Right renal cortex interstitium (tissue), 3 donors: ENCODE measurements around the gene SLC26A11. TPM values are rescaled to one million over a fixed set of nuclear protein-coding genes. Genes with fewer than 3 reads are reported as not detected.
"Not testable (repeated sequence)": the region's sequence is repeated elsewhere in the genome, so short reads cannot be mapped to it uniquely, and the experiment has no call there.

Experiments used
- DNase-seq, 3 donors: peaks; one replicate each; pipeline ENCODE4 v3.0.0-alpha.2; 2013; ENCODE audit warnings: low read depth in 3 of 3, low spot score in 2 of 3
- polyA plus RNA-seq, 3 donors: library from polyadenylated mRNA; unstranded; fragments of 120-200 nt; gene quantifications; one replicate each; pipeline ENCODE4 v1.2.1, GENCODE V29; 2013; ENCODE audit not compliant: insufficient read length in 3 of 3

Gene SLC26A11
- polyA plus RNA-seq, 3 donors, result 20.2 to 22.7 (median 22.4) TPM

DNA sequence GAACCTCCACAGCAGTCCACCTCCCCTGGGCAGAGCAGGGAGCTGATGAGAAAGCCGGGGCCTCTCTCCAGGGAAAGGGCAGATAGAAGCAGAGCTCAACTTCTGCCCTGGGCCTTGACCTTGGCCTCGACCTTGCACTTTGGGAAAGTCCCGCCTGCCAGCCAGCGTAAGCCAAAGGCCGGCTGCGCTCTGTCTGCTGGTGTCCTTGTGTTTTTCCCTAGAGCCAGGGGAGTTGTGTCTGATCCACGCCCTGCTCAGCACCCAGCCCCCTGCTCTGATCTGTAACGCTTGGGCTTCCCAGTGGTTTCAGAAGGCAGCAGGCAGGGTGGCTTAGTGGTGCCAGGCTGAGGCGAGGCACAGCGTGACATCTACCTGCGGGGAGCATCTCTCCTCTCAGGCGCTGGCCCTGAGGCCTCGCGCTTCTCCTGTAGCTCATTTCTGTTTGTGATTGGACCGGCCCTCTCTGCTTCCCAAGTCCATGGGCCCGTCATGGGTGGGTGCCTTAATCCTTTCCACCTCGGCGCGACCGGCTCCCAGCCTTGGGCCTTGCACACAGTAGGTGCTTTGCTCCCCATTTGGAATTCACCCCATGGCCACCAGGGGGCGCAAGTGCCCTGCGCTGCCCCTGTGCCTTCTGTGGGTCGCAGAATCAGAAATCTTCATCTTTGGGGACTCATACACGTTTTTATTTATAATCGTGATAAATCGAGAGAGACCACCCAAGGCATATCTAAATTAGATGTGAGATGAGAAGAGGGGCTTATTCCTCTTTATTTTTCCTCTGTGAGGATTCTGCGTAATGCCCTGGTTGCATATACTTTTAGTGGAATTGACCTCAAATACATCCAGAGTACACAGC, 24.3 kb upstream of the SLC26A11 start:
- DNase-seq, result no peak

DNA sequence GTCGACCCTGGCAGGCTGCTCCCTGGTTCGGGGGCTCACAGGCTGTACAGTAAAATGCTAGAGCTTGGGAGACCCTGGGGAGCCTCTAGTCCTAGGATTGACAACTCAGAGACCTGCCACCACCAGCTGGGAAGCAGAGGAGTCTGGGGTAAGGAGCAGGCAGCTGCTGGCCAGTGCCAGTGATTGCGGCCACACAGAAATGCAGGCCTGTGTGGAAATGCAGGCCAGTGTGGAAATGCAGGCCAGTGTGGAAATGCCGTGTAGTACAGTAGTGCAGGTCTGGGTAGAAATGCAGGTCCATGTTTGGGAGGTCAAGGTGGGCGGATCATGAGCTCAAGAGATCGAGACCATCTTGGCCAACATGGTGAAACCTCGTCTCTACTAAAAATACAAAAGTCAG, 23.6 kb upstream of the SLC26A11 start:
- DNase-seq, result no peak

DNA sequence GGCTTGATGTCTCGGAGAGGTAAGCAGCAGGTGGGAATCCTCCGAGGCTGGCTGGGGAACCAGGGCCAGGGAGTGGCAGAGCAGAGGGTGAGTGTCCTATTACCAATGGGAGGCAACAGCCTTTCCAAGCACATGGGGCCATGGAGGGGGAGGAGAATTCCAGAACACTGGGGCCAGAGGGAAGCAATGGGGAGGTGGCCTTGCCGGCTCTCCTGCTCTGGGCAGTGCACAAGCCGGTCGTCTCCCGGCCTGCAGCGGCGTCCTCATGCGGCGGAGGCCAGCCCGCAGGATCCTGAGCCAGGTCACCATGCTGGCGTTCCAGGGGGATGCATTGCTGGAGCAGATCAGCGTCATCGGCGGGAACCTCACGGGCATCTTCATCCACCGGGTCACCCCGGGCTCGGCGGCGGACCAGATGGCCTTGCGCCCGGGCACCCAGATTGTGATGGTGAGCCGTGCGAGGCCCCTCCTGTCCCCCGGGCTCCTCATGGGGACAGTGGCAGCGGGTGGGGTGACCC, 22.0 kb upstream of the SLC26A11 start:
- DNase-seq, result no peak

DNA sequence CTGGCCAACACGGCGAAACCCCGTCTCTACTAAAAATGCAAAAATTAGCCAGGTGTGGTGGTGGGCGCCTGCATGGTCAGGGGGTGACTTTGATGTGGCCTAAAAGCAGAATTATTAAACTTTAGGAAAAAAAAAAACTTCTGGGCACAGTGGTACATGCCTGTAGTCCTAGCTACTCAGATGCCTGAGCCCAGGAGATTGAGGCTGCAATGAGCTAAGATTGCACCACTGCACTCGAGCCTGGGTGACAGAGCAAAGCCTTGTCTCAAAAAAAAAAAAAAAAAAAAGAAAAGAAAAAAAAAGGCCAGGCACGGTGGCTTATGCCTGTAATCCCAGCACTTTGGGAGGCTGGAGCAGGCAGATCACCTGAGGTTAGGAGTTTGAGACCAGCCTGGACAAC, 20.9 kb upstream of the SLC26A11 start:
- not testable (repeated sequence) for DNase-seq

DNA sequence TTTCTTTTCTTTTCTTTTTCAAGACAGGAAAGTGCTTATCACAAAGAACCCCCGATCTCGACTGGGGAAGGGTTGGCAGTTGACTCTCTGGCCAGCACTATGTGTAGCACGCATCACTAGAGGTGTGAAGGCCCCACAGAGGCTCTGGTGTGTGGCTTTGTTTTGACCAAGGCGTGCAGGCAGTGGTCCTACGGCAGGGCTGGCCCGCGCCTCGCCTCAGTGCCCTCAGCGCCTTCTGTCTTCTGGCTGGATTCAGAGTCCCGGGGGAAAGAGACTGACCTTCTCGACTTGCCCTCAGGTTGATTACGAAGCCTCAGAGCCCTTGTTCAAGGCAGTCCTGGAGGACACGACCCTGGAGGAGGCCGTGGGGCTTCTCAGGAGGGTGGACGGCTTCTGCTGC, 18.8 kb upstream of the SLC26A11 start:
- no peak for DNase-seq

DNA sequence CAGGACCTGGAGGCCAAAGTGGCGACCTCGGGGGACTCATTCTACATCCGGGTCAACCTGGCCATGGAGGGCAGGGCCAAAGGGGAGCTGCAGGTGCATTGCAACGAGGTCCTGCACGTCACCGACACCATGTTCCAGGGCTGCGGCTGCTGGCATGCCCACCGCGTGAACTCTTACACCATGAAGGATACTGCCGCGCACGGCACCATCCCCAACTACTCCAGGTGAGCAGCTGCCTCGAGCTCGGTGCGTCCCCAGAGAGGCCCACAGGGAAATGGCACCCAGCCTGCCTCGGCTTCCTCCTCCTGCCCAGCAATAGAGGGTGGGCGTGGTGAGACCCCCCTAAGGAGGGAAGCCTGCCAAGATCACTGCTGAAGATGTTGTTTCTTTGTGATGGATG, 18.0 kb upstream of the SLC26A11 start:
- no peak for DNase-seq

DNA sequence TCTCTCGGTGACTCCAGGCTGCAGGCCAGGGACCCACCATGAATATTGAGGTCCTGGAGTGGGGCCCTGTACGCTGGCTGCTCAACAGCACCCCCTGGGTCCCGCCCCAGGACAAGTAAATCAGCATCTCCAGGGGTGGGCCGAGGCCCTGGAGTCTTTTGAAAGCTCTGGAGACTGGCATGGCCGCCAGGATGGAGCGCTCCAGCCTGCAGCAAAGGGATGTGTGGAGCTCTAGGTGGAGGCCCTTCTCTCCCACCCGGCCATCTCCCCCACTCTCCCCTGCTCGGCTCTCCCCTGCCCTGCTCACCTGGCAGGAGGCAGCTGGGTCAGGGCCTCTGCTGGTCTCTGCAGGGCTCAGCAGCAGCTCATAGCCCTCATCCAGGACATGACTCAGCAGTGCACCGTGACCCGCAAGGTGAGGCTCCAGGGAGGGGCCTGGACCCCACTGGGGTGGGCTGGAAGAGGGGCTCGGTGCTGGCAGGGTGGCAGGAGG, 16.7 kb upstream of the SLC26A11 start:
- DNase-seq, result no peak

DNA sequence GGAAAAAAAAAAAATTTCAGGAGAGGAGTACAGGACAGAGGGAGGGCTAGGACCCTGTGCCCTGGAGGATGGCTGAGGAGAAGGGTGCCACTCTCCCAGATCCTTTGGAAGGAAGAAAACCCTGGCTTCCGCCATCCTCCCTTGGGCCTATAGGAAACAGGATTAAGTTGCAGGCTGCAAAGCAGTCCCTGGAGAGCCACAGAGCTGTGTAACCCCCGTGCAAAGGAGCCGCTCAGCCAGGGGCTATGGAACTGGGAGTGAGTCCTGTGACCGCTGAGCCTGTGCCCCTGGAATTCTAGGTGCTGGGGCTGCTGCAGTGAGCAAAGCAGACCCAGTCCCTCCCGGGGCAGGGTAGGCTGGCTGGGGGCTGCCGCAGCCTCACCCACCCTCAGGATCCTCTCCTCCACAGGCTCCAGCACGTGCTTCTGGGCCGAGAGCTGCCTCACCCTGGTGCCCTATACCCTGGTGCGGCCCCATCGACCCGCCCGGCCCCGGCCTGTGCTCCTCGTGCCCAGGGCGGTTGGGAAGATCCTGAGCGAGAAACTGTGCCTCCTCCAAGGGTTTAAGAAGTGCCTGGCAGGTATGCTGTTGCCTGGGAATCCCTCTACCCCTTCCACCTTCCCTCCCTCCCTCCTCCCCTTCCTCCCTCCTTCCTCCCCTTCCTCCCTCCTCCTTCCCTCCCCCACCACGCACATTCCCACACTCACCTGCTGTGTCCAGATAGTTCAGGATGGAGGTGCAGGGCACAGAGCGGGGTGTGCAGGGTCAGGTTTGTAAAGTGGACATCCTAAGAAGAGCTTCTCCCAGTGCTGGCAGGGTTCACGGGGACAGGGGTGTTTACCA, 15.4 kb upstream of the SLC26A11 start:
- no peak for DNase-seq

DNA sequence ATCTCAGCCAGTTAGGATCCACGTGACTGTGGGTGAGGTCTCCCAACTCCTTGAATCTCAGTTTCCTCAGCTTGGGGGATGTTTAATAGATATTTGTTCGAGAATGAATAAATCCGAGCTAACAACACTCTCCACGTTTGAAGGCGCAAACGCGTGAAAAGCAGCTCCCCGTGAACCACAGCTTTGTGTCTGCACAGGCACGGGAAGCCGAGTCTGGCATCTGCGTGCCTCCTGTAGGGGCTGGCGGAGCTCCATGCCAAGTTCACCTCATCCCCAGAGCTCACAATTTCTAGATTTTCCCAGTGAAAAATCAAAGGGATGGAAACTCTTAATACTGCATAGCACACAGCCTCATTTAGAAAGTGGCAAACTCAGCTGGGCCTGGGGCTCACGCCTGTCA, 14.4 kb upstream of the SLC26A11 start:
- DNase-seq, result no peak

DNA sequence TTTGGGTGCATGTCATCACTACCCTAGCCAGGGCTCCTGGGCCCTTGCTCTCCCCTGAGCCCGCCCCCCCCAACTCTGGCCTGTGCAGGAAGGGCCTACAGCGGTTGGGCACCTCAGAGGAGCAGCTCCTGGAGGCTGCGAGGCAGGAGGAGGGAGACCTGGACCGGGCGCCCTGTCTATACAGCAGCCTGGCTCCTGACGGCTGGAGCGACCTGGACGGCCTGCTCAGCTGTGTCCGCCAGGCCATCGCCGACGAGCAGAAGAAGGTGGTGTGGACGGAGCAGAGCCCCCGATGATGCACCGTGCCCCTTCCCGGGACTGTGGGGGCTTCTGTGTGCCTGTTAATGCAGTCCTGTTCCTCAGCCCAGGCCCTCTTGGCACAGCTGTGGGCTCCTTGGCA, 12.2 kb upstream of the SLC26A11 start:
- no peak for DNase-seq

DNA sequence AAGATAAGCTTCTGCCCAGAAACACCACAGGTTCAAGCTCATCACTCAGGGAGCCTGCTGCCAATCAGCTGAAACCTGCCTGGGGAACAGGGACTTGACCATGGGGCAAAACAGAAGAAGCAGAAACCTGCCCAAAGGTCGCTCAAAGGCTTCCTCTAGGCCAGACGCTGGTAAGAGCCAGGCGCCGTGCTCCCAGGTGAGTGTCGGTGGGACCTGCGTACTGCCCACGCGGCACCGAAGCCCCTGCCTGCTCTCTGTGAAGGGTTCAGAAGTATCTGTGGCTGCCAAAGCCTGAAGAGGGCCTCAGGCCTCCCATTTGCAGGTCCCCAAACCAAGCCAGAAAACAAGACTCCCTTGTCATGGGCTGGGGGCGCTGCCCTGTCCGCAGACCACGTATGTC, 10.5 kb upstream of the SLC26A11 start:
- DNase-seq, result no peak

DNA sequence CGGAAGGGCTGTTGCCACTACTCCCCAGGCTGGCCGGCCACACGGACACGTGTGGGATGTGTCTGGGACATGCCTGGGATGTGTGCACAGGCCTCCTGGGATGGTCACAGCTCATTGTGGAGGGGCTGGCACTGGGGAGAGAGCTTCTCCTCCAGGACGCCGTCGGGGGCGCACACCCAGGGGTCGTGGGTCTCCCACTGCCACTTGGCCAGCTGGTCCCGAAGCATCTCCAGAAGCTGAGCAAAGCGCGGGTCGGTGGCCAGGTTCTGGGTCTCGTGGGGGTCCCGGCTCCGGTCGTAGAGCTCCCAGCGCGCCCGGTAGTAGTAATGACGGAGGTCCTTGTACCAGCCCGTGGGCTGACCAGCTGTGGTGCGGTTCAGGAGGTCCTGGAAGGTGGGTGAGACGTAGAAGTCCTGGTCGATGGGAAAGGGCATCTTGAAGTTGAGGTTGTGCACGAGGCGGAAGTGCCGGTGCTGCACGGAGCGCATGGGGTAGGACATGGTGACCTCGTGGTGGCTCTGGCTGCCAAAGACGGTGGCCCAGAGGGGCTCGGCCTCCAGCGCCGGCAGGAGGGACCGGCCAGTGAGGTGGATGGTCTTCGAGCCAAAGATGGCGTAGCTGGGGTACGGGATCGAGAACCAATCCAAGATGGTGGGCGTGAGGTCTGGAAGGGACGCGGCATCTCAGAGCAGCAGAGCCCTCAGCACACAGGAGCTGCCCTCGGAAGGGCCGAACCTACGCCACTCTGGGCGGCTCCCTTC, 9.7 kb upstream of the SLC26A11 start:
- DNase-seq, result no peak

DNA sequence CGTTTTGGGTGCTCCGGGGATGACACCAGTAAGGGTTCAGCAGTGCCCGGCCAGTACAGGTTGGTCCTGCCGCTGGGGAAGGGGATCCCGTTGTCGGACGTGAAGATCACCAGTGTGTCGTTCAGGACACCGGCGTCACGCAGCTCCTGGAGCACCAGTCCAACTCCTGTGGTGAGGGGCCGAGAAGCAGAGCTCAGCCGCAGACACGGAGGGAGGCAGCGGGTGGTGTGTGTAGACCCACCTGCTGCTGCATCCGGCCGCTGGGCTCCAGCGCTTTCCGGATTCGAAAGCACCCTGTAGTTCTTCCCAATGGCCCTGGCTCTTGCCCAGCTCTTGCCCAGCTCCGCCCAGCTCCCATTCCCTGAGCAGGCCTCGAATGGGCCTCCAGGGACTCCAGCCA, 8.1 kb upstream of the SLC26A11 start:
- no peak for DNase-seq

DNA sequence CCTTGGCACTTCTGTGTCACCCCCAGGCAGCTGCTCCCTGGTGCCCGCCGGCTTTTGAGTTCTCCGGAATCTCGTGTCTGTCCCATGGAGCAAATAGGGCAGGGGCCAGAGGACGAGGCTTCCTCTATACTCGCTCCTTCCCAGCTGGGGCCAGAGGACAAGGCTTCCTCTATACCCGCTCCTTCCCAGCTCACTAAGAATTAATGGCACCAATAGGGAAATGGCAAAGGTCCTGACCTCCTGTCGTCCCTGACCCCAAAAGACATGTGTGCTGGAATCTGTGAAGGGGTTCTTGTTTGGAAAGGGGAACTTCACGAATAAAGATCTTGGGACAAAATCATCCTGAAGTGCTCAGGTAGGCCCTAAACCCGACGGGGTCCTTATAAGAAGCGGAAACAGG, 7.7 kb upstream of the SLC26A11 start:
- no peak for DNase-seq

DNA sequence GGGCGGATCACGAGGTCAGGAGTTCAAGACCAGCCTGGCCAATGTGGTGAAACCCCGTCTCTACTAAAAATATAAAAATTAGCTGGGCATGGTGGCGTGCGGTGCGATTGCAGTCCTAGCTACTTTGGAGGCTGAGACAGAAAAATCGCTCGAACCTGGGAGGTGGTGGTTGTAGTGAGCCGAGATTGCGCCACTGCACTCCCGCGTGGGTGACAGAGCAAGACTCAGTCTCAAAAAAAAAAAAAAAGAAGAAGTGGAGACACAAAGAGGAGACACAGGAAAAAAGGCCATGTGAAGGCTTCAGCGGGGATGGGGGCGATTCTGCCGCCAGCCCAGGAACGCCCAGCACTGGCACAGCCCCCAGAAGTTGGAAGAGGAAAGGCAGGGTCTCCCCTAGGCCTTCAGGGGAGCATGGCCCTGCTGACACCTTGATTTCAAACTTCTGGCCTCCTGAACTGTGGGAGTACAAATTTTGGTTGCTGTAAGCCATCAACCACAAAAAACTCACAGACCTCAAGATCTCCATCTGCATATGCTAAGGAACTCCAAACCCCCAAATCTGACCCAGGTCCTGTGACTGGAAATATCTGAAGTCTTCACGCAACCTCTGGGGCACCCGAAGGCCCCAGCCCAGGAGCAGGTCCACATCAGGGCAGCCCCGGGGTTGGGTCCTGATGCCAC, 7.1 kb upstream of the SLC26A11 start:
- DNase-seq, result no peak

DNA sequence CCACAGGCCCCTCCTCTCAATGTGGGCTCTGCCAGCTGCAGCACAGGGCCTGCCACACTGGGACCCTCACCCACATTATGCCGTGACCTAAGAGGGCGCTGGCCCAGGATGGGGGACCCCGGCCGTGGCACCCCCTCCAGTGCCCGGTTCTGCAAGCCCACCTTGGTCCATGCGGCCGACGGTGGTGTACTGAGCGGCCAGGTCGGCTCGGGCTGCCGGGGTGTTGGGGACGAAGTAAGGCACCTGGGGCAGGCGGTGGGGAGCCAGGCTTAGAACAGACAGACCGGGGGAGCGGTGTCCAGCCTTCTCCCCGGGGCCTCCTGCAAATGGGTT, 6.6 kb upstream of the SLC26A11 start:
- no peak for DNase-seq

DNA sequence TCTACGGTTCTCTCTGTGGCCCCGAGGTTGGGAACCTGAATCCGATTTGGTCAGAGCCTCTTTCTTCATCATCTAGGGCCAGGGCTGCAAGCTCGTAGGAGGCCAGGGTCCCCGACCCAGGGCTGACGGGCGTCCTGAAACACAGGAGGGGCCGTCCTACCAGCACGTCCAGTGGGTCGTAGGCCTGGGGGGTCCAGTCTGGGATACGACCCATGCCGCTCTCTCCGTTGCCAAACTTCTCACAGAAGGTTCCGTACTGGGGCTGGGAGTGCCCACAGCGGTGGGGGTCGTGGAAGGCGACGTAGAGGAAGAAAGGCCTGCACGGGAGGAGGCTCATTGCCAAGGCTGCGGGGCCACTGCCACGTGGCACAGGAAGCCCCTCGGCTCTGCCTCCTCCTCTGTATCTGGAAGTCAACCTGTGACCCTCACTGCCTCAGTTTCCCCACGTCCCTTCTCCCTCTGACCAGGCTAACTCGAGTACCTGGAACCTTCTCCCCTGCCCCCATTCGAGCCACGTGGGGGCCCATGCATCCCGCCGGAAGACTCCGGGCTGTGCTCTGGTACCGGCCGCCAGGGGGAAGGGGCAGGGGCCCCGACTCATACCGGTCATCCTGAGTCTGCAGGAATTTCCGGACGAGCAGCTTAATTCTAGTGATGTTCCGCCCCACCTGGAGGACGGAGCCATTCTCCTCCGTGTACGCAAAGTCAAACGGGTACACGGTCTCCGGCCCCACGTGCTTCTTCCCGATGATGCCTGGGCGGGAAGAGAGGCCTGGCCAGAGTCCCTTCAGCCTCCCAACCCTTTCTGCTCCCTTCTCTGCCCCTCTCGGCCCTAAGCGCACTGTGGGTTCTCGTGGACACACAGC, 6.0 kb upstream of the SLC26A11 start:
- no peak for DNase-seq

DNA sequence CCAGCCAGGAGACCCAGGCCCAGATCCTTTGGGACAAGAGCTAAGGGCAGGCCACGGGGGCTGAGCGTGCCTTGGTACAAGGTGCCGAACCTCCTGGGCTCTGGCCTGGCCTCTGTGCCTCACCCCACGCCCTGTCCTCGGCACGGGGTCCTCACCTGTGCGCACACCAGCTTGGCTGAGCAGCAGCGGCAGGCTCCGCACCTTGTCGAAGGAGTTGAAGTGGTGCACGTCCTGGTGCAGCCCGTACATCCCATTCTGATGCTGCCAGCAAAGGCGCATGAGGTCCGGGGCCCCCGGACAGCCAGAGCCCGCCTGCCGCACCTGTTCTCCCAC, 5.4 kb upstream of the SLC26A11 start:
- DNase-seq, result no peak
